ENCODE measurements around the gene SLC9A9.

Gene SLC9A9

DNA sequence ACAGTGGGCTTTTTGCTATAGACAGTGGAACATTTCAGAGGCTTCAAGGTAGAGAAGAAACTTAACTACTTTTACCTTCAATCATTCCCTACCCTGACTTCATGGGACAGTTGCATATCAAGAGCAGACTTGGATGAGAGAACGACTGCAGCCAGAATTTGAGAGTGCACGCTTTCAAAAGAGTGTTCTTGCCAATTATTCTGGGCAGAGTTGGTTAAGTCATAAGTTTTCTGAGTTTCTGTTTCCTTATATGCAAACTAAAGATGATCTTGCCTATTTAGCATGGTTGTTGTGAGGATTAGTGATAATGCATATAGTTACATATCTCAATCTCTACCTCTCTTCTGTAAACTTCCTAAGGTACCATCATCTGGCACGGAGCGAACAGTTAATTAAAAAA, 7.6 kb downstream of the SLC9A9 start:
- Histone ChIP-seq H3K79me2 (ENCODE audit: low read length) (peaks cover 20% of the 10 kb centered on the region; the same call in 1 of the 2 replicates), H3K36me3 (replicated peaks; ENCODE audit: low read depth, low read length) (no peaks in the 10 kb centered on the region), H3K4me1 (ENCODE audit: low read length) (peaks cover 51% of the 10 kb centered on the region), H3K4me3 (ENCODE audit: low read length) (peak overlapping the region; percentile 27; the same call in 1 of the 2 replicates), H3K27me3 (ENCODE audit: low read depth, low read length) (no peaks in the 10 kb centered on the region), H2AFZ (ENCODE audit: low read depth, low read length) (no peak overlapping the region), H3K27ac (ENCODE audit: low read length) (no peak overlapping the region), H3K4me2 (ENCODE audit: low read length) (peak overlapping the region; percentile 42), H3K9ac (ENCODE audit: low read length) (no peak overlapping the region), H3K9me3 (ENCODE audit: insufficient read depth, low read length) (no peaks in the 10 kb centered on the region), H4K20me1 (ENCODE audit: insufficient read depth, low read length) (no peaks in the 10 kb centered on the region)
- TF ChIP-seq, protein P1, sequence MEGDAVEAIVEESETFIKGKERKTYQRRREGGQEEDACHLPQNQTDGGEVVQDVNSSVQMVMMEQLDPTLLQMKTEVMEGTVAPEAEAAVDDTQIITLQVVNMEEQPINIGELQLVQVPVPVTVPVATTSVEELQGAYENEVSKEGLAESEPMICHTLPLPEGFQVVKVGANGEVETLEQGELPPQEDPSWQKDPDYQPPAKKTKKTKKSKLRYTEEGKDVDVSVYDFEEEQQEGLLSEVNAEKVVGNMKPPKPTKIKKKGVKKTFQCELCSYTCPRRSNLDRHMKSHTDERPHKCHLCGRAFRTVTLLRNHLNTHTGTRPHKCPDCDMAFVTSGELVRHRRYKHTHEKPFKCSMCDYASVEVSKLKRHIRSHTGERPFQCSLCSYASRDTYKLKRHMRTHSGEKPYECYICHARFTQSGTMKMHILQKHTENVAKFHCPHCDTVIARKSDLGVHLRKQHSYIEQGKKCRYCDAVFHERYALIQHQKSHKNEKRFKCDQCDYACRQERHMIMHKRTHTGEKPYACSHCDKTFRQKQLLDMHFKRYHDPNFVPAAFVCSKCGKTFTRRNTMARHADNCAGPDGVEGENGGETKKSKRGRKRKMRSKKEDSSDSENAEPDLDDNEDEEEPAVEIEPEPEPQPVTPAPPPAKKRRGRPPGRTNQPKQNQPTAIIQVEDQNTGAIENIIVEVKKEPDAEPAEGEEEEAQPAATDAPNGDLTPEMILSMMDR (IDR thresholded peaks at IDR 0.05; ENCODE audit: low read depth, low read length), result no peak
- TF ChIP-seq EZH2phosphoT487 (IDR thresholded peaks at IDR 0.05; ENCODE audit: low read depth), result no peak

DNA sequence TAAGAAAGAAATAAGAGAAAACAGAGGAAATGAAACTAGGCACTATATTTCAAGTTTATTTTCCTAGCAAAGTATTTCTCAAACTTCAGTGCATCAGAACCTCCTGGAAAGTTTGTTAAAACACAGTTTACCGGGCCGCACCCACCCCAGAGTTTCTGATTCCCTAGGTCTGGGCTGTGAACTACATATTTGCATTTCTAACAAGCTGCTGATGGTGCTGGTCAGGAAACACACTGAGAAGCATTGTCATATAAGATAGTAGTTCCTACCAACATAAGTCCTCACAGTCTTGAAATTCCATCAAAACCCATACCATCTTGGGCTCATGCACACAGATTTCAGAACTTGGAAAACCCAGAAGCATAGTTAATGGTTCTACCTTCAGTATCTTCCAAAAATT, 8.3 kb downstream of the SLC9A9 start:
- Histone ChIP-seq H4K20me1 (ENCODE audit: insufficient read depth, low read length) (no peaks in the 10 kb centered on the region), H3K79me2 (ENCODE audit: low read length) (peaks cover 14% of the 10 kb centered on the region; the same call in 1 of the 2 replicates), H2AFZ (ENCODE audit: low read depth, low read length) (no peak overlapping the region), H3K4me2 (ENCODE audit: low read length) (peak overlapping the region; percentile 42), H3K27me3 (ENCODE audit: low read depth, low read length) (no peaks in the 10 kb centered on the region), H3K9ac (ENCODE audit: low read length) (no peak overlapping the region), H3K9me3 (ENCODE audit: insufficient read depth, low read length) (no peaks in the 10 kb centered on the region), H3K36me3 (replicated peaks; ENCODE audit: low read depth, low read length) (no peaks in the 10 kb centered on the region), H3K27ac (ENCODE audit: low read length) (no peak overlapping the region), H3K4me1 (ENCODE audit: low read length) (peaks cover 51% of the 10 kb centered on the region), H3K4me3 (ENCODE audit: low read length) (peak overlapping the region; percentile 27; the same call in 1 of the 2 replicates)
- no peak for TF ChIP-seq EZH2phosphoT487 (IDR thresholded peaks at IDR 0.05; ENCODE audit: low read depth)
- TF ChIP-seq, protein P1 (IDR thresholded peaks at IDR 0.05; ENCODE audit: low read depth, low read length), result no peak

DNA sequence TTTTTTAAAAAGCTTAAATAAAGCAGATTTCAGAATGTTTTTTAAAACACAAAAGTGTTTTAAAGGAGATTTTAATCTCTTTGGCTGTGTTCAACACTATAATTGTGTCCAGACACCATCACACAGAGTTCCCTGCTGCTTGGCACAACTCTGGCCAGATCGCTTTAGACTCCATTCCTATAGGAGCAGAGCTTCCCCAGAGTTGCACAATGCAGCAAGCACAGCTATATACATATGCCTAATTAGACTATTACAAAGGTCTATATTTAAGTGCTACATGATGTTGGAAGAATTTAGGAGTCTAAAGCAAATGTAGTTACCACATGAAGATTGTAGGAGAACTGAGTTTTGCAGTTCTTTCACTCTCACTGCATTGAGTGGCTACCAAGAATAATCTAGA, 11.2 kb downstream of the SLC9A9 start:
- Histone ChIP-seq H3K9ac (ENCODE audit: low read length) (no peak overlapping the region), H3K4me2 (ENCODE audit: low read length) (no peak overlapping the region), H3K36me3 (replicated peaks; ENCODE audit: low read depth, low read length) (no peaks in the 10 kb centered on the region), H4K20me1 (ENCODE audit: insufficient read depth, low read length) (no peaks in the 10 kb centered on the region), H3K27ac (ENCODE audit: low read length) (no peak overlapping the region), H3K9me3 (ENCODE audit: insufficient read depth, low read length) (no peaks in the 10 kb centered on the region), H3K4me3 (ENCODE audit: low read length) (no peak overlapping the region), H3K79me2 (ENCODE audit: low read length) (peaks cover 19% of the 10 kb centered on the region; the same call in 1 of the 2 replicates), H2AFZ (ENCODE audit: low read depth, low read length) (no peak overlapping the region), H3K4me1 (ENCODE audit: low read length) (peaks cover 52% of the 10 kb centered on the region), H3K27me3 (ENCODE audit: low read depth, low read length) (no peaks in the 10 kb centered on the region)
- TF ChIP-seq, protein P1 (IDR thresholded peaks at IDR 0.05; ENCODE audit: low read depth, low read length), result no peak
- no peak for TF ChIP-seq EZH2phosphoT487 (IDR thresholded peaks at IDR 0.05; ENCODE audit: low read depth)

DNA sequence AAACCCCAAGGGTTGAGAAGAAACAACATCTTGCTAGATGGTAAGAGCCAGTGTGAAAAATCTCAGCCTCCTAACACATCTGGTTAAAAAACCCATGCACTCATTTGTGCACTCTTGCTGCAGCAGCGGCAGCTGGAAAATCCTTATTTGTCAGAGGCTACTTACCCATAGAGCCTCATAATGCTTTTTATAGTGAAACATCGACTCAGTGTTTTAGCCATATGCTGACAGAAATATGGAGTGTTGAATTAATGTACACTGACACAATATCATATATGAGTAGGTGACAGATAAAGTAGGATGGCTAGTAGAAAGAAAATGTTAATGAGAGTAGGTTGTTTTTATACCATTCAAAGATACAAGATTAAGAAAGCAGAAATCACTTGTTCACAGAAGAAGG, 13.0 kb downstream of the SLC9A9 start:
- Histone ChIP-seq H3K36me3 (replicated peaks; ENCODE audit: low read depth, low read length) (peaks cover under 1% of the 10 kb centered on the region), H3K4me3 (ENCODE audit: low read length) (no peak overlapping the region), H3K9me3 (ENCODE audit: insufficient read depth, low read length) (no peaks in the 10 kb centered on the region), H3K4me2 (ENCODE audit: low read length) (peak overlapping the region; percentile 14; the same call in 1 of the 2 replicates), H3K27me3 (ENCODE audit: low read depth, low read length) (no peaks in the 10 kb centered on the region), H3K4me1 (ENCODE audit: low read length) (peaks cover 59% of the 10 kb centered on the region), H3K9ac (ENCODE audit: low read length) (no peak overlapping the region), H3K27ac (ENCODE audit: low read length) (no peak overlapping the region), H2AFZ (ENCODE audit: low read depth, low read length) (no peak overlapping the region), H4K20me1 (ENCODE audit: insufficient read depth, low read length) (no peaks in the 10 kb centered on the region), H3K79me2 (ENCODE audit: low read length) (peaks cover 16% of the 10 kb centered on the region; the same call in 1 of the 2 replicates)
- TF ChIP-seq EZH2phosphoT487 (IDR thresholded peaks at IDR 0.05; ENCODE audit: low read depth), result no peak
- TF ChIP-seq, protein P1 (IDR thresholded peaks at IDR 0.05; ENCODE audit: low read depth, low read length), result no peak
